Activated CD8-positive, alpha-beta memory T cell treated with anti-CD3 and anti-CD28 coated beads, Interleukin-2, amount 10 ng/mL, durations not matched to agents 7 days and 5 days (primary cell): ENCODE measurements around the gene HRCT1. TPM values are rescaled to one million over a fixed set of nuclear protein-coding genes. Genes with fewer than 3 reads are reported as not detected.
"Not testable (repeated sequence)": the region's sequence is repeated elsewhere in the genome, so short reads cannot be mapped to it uniquely, and the experiment has no call there.

Experiments
- ATAC-seq: fragments of 150-1000 bp; cut with Tn5 transposase; one replicate; pipeline ENCODE4 v1.10.0; 2021; ENCODE audit warnings: moderate library complexity
- CTCF ChIA-PET: fragments of 350-600 bp; sonication (Branson Sonifier 250); formaldehyde crosslinking; loops from one replicate; lab custom pipeline; 2021; ENCODE audit warnings: antibody characterized with exemption; lab: Charles Lee
- DNase-seq: peaks from one replicate; pipeline ENCODE4 v3.0.0-alpha.2; 2020
- H3K27ac Mint-ChIP-seq: one replicate; pipeline ENCODE4 v1.8.0; 2021; ENCODE audit warnings: mild to moderate bottlenecking, mixed read lengths
- H3K27me3 Mint-ChIP-seq: one replicate; pipeline ENCODE4 v1.8.0; 2021; ENCODE audit warnings: mixed read lengths
- H3K36me3 Mint-ChIP-seq: one replicate; pipeline ENCODE4 v1.8.0; 2021; ENCODE audit warnings: mild to moderate bottlenecking, mixed read lengths
- H3K4me1 Mint-ChIP-seq: one replicate; pipeline ENCODE4 v1.8.0; 2021; ENCODE audit warnings: mixed read lengths
- H3K4me3 Mint-ChIP-seq: one replicate; pipeline ENCODE4 v1.8.0; 2021; ENCODE audit warnings: mild to moderate bottlenecking, moderate library complexity, mixed read lengths
- H3K9me3 Mint-ChIP-seq: one replicate; pipeline ENCODE4 v1.8.0; 2022; ENCODE audit warnings: low read depth, mixed read lengths
- total RNA-seq, 2 experiments: library from RNA; stranded (reverse); gene quantifications; one replicate each; pipeline ENCODE4 v1.2.3, GENCODE V29; 2021

HRCT1 gene
- total RNA-seq, 2 experiments from 2014 or later = not detected

- H3K9me3 Mint-ChIP-seq = no peaks in the 10 kb centered on the region
- CTCF ChIA-PET = interaction anchor here (2.6 kb wide), 1 partner anchor 13 kb away, joined by 11 read pairs; no protein-coding TSS in a partner anchor
- no peak overlapping the region for H3K4me3 Mint-ChIP-seq
- ATAC-seq = no peak
- DNase-seq = no peak
- H3K36me3 Mint-ChIP-seq = no peaks in the 10 kb centered on the region
- H3K27me3 Mint-ChIP-seq = peaks cover 2% of the 10 kb centered on the region
- no peaks in the 10 kb centered on the region for H3K4me1 Mint-ChIP-seq
- H3K27ac Mint-ChIP-seq = no peak overlapping the region
Measured at GRCh38 chr9:35869621-35870216, 36.3 kb upstream of the HRCT1 start.

- DNase-seq = no peak
- ATAC-seq = no peak
Measured at GRCh38 chr9:35870351-35870923, 35.6 kb upstream of the HRCT1 start, which contains the start of gene OR13J1. Gene OR13J1 (minus strand): TSS chr9:35870401. CDS start chr9:35870401, 0 bp downstream.

GRCh38 chr9:35871545-35871944, 34.5 kb upstream of the HRCT1 start:
- no peak overlapping the region for H3K4me3 Mint-ChIP-seq
- no peaks in the 10 kb centered on the region for H3K36me3 Mint-ChIP-seq
- no peak for DNase-seq
- H3K9me3 Mint-ChIP-seq = peaks cover 2% of the 10 kb centered on the region
- ATAC-seq = no peak
- peaks cover 17% of the 10 kb centered on the region for H3K27me3 Mint-ChIP-seq
- CTCF ChIA-PET = no interaction called here
- H3K27ac Mint-ChIP-seq = no peak overlapping the region
- H3K4me1 Mint-ChIP-seq = no peaks in the 10 kb centered on the region

More at GRCh38 chr9:35870351-35870923, 35.6 kb upstream of the HRCT1 start, which contains the start of gene OR13J1:
- CTCF ChIA-PET = interaction anchor here (2.6 kb wide), 1 partner anchor 12 kb away, joined by 11 read pairs; no protein-coding TSS in a partner anchor
- H3K9me3 Mint-ChIP-seq = no peaks in the 10 kb centered on the region
- no peak within 1 kb of the TSS for H3K27ac Mint-ChIP-seq
- H3K27me3 Mint-ChIP-seq = peaks cover 8% of the 10 kb centered on the region
- H3K4me1 Mint-ChIP-seq = no peaks in the 10 kb centered on the region
- no peaks in the 10 kb centered on the region for H3K36me3 Mint-ChIP-seq
- no peak within 1 kb of the TSS for H3K4me3 Mint-ChIP-seq

- Mint-ChIP-seq H3K4me1 (no peaks in the 10 kb centered on the region), H3K36me3 (no peaks in the 10 kb centered on the region), H3K27me3 (peaks cover 22% of the 10 kb centered on the region), H3K4me3 (no peak overlapping the region), H3K9me3 (peaks cover 6% of the 10 kb centered on the region), H3K27ac (no peak overlapping the region)
- DNase-seq = no peak
- ATAC-seq = no peak
- CTCF ChIA-PET = interaction anchor here (1.3 kb wide), 1 partner anchor 10 kb away, joined by 4 read pairs; no protein-coding TSS in a partner anchor
Measured at GRCh38 chr9:35872505-35872904, 33.5 kb upstream of the HRCT1 start.

- Mint-ChIP-seq H3K4me3 (no peak overlapping the region), H3K36me3 (no peaks in the 10 kb centered on the region), H3K27me3 (peaks cover 28% of the 10 kb centered on the region), H3K9me3 (no peaks in the 10 kb centered on the region), H3K4me1 (no peaks in the 10 kb centered on the region), H3K27ac (no peak overlapping the region)
- ATAC-seq (peak; percentile 61), DNase-seq (peak; percentile 81)
- CTCF ChIA-PET = interaction anchor here (0.6 to 5.6 kb wide), 56 partner anchors 8 to 934 kb away, joined by 3 to 76 read pairs (median 4); partner anchors contain the start of genes CREB3, FAM221B, GBA2 and MSMP
Measured at GRCh38 chr9:35882263-35882848, 23.6 kb upstream of the HRCT1 start.

GRCh38 chr9:35882996-35883395, 23.0 kb upstream of the HRCT1 start:
- DNase-seq = no peak
- Mint-ChIP-seq H3K9me3 (no peaks in the 10 kb centered on the region), H3K27ac (no peak overlapping the region), H3K36me3 (no peaks in the 10 kb centered on the region), H3K27me3 (peaks cover 22% of the 10 kb centered on the region), H3K4me1 (no peaks in the 10 kb centered on the region), H3K4me3 (no peak overlapping the region)
- CTCF ChIA-PET = interaction anchor here (0.9 to 5.6 kb wide), 18 partner anchors 8 to 402 kb away, joined by 3 to 76 read pairs (median 6); partner anchors contain the start of genes GBA2, OR13J1, RGP1 and SPAG8
- no peak for ATAC-seq

- DNase-seq, H3K36me3 Mint-ChIP-seq, H3K4me1 Mint-ChIP-seq, H3K9me3 Mint-ChIP-seq, H3K27ac Mint-ChIP-seq, ATAC-seq, H3K4me3 Mint-ChIP-seq: not testable (repeated sequence)
- CTCF ChIA-PET = interaction anchor here (0.9 kb wide), 1 partner anchor 9 kb away, joined by 5 read pairs; no protein-coding TSS in a partner anchor
- peaks cover 18% of the 10 kb centered on the region for H3K27me3 Mint-ChIP-seq
Measured at GRCh38 chr9:35884908-35885307, 21.1 kb upstream of the HRCT1 start.

GRCh38 chr9:35891646-35892045, 14.4 kb upstream of the HRCT1 start:
- no peaks in the 10 kb centered on the region for H3K9me3 Mint-ChIP-seq
- CTCF ChIA-PET = interaction anchor here (1.2 to 1.3 kb wide), 2 partner anchors 11 to 66 kb away, joined by 3 to 4 read pairs; no protein-coding TSS in a partner anchor
- H3K27me3 Mint-ChIP-seq = peaks cover 38% of the 10 kb centered on the region
- H3K4me1 Mint-ChIP-seq = no peaks in the 10 kb centered on the region
- ATAC-seq (no peak), DNase-seq (no peak)
- H3K27ac Mint-ChIP-seq = no peak overlapping the region
- H3K4me3 Mint-ChIP-seq = no peak overlapping the region
- no peaks in the 10 kb centered on the region for H3K36me3 Mint-ChIP-seq

GRCh38 chr9:35892051-35892450, 14.0 kb upstream of the HRCT1 start:
- no peak overlapping the region for H3K4me3 Mint-ChIP-seq
- no peaks in the 10 kb centered on the region for H3K36me3 Mint-ChIP-seq
- H3K4me1 Mint-ChIP-seq = no peaks in the 10 kb centered on the region
- peaks cover 36% of the 10 kb centered on the region for H3K27me3 Mint-ChIP-seq
- no peak overlapping the region for H3K27ac Mint-ChIP-seq
- ATAC-seq (no peak), DNase-seq (no peak)
- CTCF ChIA-PET = interaction anchor here (1.2 to 1.3 kb wide), 2 partner anchors 11 to 66 kb away, joined by 3 to 4 read pairs; no protein-coding TSS in a partner anchor
- no peaks in the 10 kb centered on the region for H3K9me3 Mint-ChIP-seq

- Mint-ChIP-seq H3K4me3 (no peak overlapping the region), H3K27ac (no peak overlapping the region), H3K9me3 (no peaks in the 10 kb centered on the region), H3K36me3 (no peaks in the 10 kb centered on the region), H3K27me3 (peaks cover 51% of the 10 kb centered on the region), H3K4me1 (no peaks in the 10 kb centered on the region)
- DNase-seq (no peak), ATAC-seq (no peak)
- CTCF ChIA-PET = no interaction called here
Measured at GRCh38 chr9:35896570-35896969, 9.4 kb upstream of the HRCT1 start.

- not testable (repeated sequence) for ATAC-seq, DNase-seq, H3K27ac Mint-ChIP-seq, H3K4me3 Mint-ChIP-seq, H3K9me3 Mint-ChIP-seq, H3K36me3 Mint-ChIP-seq, H3K4me1 Mint-ChIP-seq
- CTCF ChIA-PET = interaction anchor here (1.4 kb wide), 1 partner anchor 57 kb away, joined by 3 read pairs; no protein-coding TSS in a partner anchor
- peaks cover 46% of the 10 kb centered on the region for H3K27me3 Mint-ChIP-seq
Measured at GRCh38 chr9:35897376-35898099, 8.5 kb upstream of the HRCT1 start.

- H3K27me3 Mint-ChIP-seq = peaks cover 49% of the 10 kb centered on the region
- CTCF ChIA-PET = interaction anchor here (1.4 to 1.6 kb wide), 2 partner anchors 57 to 72 kb away, joined by 3 read pairs; no protein-coding TSS in a partner anchor
- H3K36me3 Mint-ChIP-seq = no peaks in the 10 kb centered on the region
- no peaks in the 10 kb centered on the region for H3K9me3 Mint-ChIP-seq
- H3K27ac Mint-ChIP-seq = no peak overlapping the region
- peaks cover 2% of the 10 kb centered on the region for H3K4me1 Mint-ChIP-seq
- DNase-seq = no peak
- ATAC-seq = no peak
- no peak overlapping the region for H3K4me3 Mint-ChIP-seq
Measured at GRCh38 chr9:35898337-35898736, 7.7 kb upstream of the HRCT1 start.

- no peaks in the 10 kb centered on the region for H3K9me3 Mint-ChIP-seq
- ATAC-seq = no peak
- H3K27me3 Mint-ChIP-seq = peaks cover 42% of the 10 kb centered on the region
- no peaks in the 10 kb centered on the region for H3K36me3 Mint-ChIP-seq
- no peak overlapping the region for H3K4me3 Mint-ChIP-seq
- peaks cover 2% of the 10 kb centered on the region for H3K4me1 Mint-ChIP-seq
- CTCF ChIA-PET = interaction anchor here (1.4 to 2.2 kb wide), 3 partner anchors 46 to 73 kb away, joined by 3 to 8 read pairs (median 3); no protein-coding TSS in a partner anchor
- no peak overlapping the region for H3K27ac Mint-ChIP-seq
- no peak for DNase-seq
Measured at GRCh38 chr9:35899021-35899420, 7.0 kb upstream of the HRCT1 start.
